ENCODE data around the gene NXPH3. TPM values are rescaled to one million over a fixed set of nuclear protein-coding genes. Genes with fewer than 3 reads are reported as not detected.

The NXPH3 gene
- total and polyA plus RNA-seq, 2 of the 13 experiments (the other 11 are each of a cell fraction or from before 2014, with no cell fraction given), result 0.04 to 0.58 TPM

- TF ChIP-seq MYPOP (CRISPR knock-in tag; IDR thresholded peaks at IDR 0.05) (no peak), FOXC1 (CRISPR knock-in tag; IDR thresholded peaks at IDR 0.05; ENCODE audit: borderline replicate concordance) (peak; percentile 76; the same call in 1 of the 2 replicates), ZSCAN9 (CRISPR knock-in tag; IDR thresholded peaks at IDR 0.05; ENCODE audit: borderline replicate concordance) (peak; percentile 32; the same call in 1 of the 2 replicates), ZFAT (CRISPR knock-in tag; conservative IDR thresholded peaks at IDR 0.05) (no peak), ZNF598 (CRISPR knock-in tag; IDR thresholded peaks at IDR 0.05; ENCODE audit: borderline replicate concordance) (peak; percentile 84; the same call in 1 of the 2 replicates), PBX3 (CRISPR knock-in tag; IDR thresholded peaks at IDR 0.05; ENCODE audit: borderline replicate concordance) (no peak), MEIS2 (CRISPR knock-in tag; IDR thresholded peaks at IDR 0.05) (peak; percentile 32; the same call in 1 of the 2 replicates), HNRNPH1 (optimal IDR thresholded peaks at IDR 0.05; ENCODE audit: low read depth, low read length) (no peak), HHEX (CRISPR knock-in tag; IDR thresholded peaks at IDR 0.05) (no peak), CHCHD3 (CRISPR knock-in tag; IDR thresholded peaks at IDR 0.05) (peak; percentile 75; the same call in 1 of the 2 replicates), ZMAT3 (CRISPR knock-in tag; conservative IDR thresholded peaks at IDR 0.05) (peak; percentile 76; the same call in 1 of the 2 replicates), MXD3 (CRISPR knock-in tag; IDR thresholded peaks at IDR 0.05) (peak; percentile 65; the same call in 1 of the 2 replicates), IKZF5 (CRISPR knock-in tag; IDR thresholded peaks at IDR 0.05) (peak; percentile 75; the same call in 1 of the 2 replicates), ZSCAN20 (CRISPR knock-in tag; IDR thresholded peaks at IDR 0.05; ENCODE audit: borderline replicate concordance) (0 out of 2 replicates have a peak, but pooled peaks have one; percentile 45), EP300 (IDR thresholded peaks at IDR 0.05; ENCODE audit: low read depth in 2 of 2, low read length in 2 of 2) (no peak), EP300 (CRISPR knock-in tag; IDR thresholded peaks at IDR 0.05; ENCODE audit: borderline replicate concordance) (peak; percentile 25; the same call in 1 of the 2 replicates), ISX (CRISPR knock-in tag; conservative IDR thresholded peaks at IDR 0.05) (no peak), HOMEZ (CRISPR knock-in tag; IDR thresholded peaks at IDR 0.05; ENCODE audit: low read depth) (0 out of 2 replicates have a peak, but pooled peaks have one; percentile 59), ATF6 (CRISPR knock-in tag; conservative IDR thresholded peaks at IDR 0.05) (0 out of 2 replicates have a peak, but pooled peaks have one; percentile 83)
Measured at GRCh38 chr17:49556223-49556943, 19.3 kb upstream of the NXPH3 start (continued).

Data from HepG2 (cell line).